ENCODE data around the gene RLBP1.
A peak's percentile ranks its signal among the peaks of the same experiment; 100 is the strongest.

Gene RLBP1

GRCh38 chr15:89205991-89206585 is 15.3 kb downstream of the RLBP1 start:
- no peak for DNase-seq

- DNase-seq = no peak
Measured at GRCh38 chr15:89203705-89204273, 17.6 kb downstream of the RLBP1 start.

GRCh38 chr15:89201465-89202005 is 19.8 kb downstream of the RLBP1 start:
- no peak for DNase-seq

- no peak for DNase-seq
Measured at GRCh38 chr15:89200182-89200581, 21.2 kb downstream of the RLBP1 start.

GRCh38 chr15:89199746-89200145 is 21.6 kb downstream of the RLBP1 start:
- DNase-seq = peak; percentile 56

GRCh38 chr15:89198934-89199333 is 22.4 kb downstream of the RLBP1 start:
- no peak for DNase-seq

- DNase-seq = no peak
Measured at GRCh38 chr15:89198196-89198595, 23.2 kb downstream of the RLBP1 start.

GRCh38 chr15:89197503-89197971 is 23.8 kb downstream of the RLBP1 start:
- peak; percentile 47 for DNase-seq

GRCh38 chr15:89196994-89197393 is 24.4 kb downstream of the RLBP1 start:
- no peak for DNase-seq

- DNase-seq = no peak
Measured at GRCh38 chr15:89196241-89196640, 25.1 kb downstream of the RLBP1 start.

- no peak for DNase-seq
Measured at GRCh38 chr15:89195836-89196235, 25.5 kb downstream of the RLBP1 start.

- DNase-seq = no peak
Measured at GRCh38 chr15:89194608-89195007, 26.8 kb downstream of the RLBP1 start.

- no peak for DNase-seq
Measured at GRCh38 chr15:89192766-89193165, 28.6 kb downstream of the RLBP1 start.

GRCh38 chr15:89192136-89192535 is 29.2 kb downstream of the RLBP1 start:
- DNase-seq = no peak

GRCh38 chr15:89187986-89188514 is 33.3 kb downstream of the RLBP1 start:
- no peak for DNase-seq

GRCh38 chr15:89187301-89187985 is 33.9 kb downstream of the RLBP1 start:
- no peak for DNase-seq

GRCh38 chr15:89186803-89187202 is 34.6 kb downstream of the RLBP1 start:
- no peak for DNase-seq

- no peak for DNase-seq
Measured at GRCh38 chr15:89184886-89185526, 36.4 kb downstream of the RLBP1 start.

GRCh38 chr15:89184357-89184756 is 37.0 kb downstream of the RLBP1 start:
- DNase-seq = no peak

GRCh38 chr15:89179966-89180875 is 41.2 kb downstream of the RLBP1 start:
- DNase-seq = no peak

- no peak for DNase-seq
Measured at GRCh38 chr15:89178307-89178977, 42.9 kb downstream of the RLBP1 start.
